GM04504 (cell line): Measurements from ENCODE around the gene XIST.
"Not testable (repeated sequence)": the region's sequence is repeated elsewhere in the genome, so short reads cannot be mapped to it uniquely, and the experiment has no call there.

Experiments
- DNase-seq: peaks from one replicate; pipeline ENCODE4 v3.0.0-alpha.2; 2012; ENCODE audit warnings: low read depth

The XIST gene

DNA sequence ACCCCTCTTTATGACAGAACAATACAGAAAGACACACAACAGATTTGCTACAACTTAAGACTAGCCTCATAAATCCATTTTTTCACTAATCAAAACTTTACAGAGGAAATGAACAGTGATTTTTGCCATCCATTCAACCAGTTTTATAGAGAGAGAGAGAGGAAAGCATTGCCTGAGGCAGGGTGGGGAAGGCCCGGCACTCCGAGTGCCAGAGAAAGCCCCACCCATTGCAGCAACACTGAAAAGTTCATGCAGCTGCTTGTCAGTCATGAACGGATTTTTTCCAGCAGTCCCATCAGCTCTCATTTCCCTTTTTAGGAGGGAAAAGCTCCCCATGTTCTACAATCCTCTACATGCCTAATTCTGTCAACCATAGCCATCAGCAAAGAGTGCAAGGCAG lies 52.6 kb downstream of the XIST start:
- DNase-seq = no peak

DNA sequence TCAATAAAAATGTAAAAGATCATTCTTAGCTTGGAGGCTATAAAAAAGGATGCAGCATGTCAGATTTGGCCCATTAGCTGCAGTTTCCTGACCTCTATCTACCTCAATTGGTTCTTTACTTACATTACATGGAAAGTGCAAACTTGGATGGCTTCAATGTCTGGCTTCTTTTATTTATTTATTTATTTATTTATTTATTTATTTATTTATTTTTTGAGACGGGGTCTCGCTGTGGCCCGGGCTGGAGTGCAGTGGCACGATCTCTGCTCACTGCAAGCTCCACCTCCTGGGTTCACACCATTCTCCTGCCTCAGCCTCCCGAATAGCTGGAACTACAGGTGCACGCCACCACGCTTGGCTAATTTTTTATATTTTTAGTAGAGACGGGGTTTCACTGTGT lies 60.0 kb downstream of the XIST start:
- DNase-seq = not testable (repeated sequence)

DNA sequence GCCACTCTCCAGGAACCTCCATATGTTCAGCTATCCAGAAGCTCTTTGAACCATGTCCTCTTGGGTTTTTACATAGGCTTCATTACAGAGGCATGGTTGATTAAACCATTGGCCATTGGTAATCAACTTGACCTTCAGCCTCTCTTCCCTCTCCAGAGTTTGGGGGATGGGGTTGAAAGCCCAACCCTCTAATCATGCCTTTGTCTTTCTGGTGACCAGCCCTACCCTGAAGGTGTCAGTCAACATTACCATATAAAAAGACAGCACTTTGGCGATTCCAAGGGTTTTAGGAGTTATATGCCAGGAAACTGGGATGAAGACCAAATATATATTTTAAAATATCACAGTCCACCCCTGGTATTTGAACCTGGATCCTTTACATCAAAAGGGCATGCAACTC lies 67.0 kb downstream of the XIST start:
- no peak for DNase-seq
